HG03558 (cell line): ENCODE results near the gene EXT2.

Experiments used
- ATAC-seq: cut with Tn5 transposase; IDR thresholded peaks from one replicate; pipeline ENCODE4 v1.9.1; 2021; ENCODE audit warnings: moderate number of reproducible peaks; ENCODE audit not compliant: unreplicated experiment; ENCODE audit errors: extremely low read depth

The EXT2 gene

GRCh38 chr11:44083906-44084305 lies 11.6 kb upstream of the EXT2 start:
- no peak for ATAC-seq

GRCh38 chr11:44085330-44085729 lies 10.1 kb upstream of the EXT2 start:
- no peak for ATAC-seq

- no peak for ATAC-seq
Observed at GRCh38 chr11:44088377-44088776, 7.1 kb upstream of the EXT2 start.

- ATAC-seq, result no peak
Observed at GRCh38 chr11:44088871-44089270, 6.6 kb upstream of the EXT2 start.

- no peak for ATAC-seq
Observed at GRCh38 chr11:44090539-44090938, 4.9 kb upstream of the EXT2 start.

- ATAC-seq, result no peak
Observed at GRCh38 chr11:44094260-44094868, 1.1 kb upstream of the EXT2 start.

GRCh38 chr11:44096360-44097185 lies 1.1 kb downstream of the EXT2 start:
- ATAC-seq, result no peak

GRCh38 chr11:44097821-44098220 lies 2.3 kb downstream of the EXT2 start:
- no peak for ATAC-seq

- ATAC-seq, result no peak
Observed at GRCh38 chr11:44101098-44101497, 5.6 kb downstream of the EXT2 start.

- no peak for ATAC-seq
Observed at GRCh38 chr11:44104481-44105294, 9.2 kb downstream of the EXT2 start.

GRCh38 chr11:44108260-44108659 lies 12.8 kb downstream of the EXT2 start:
- no peak for ATAC-seq

- ATAC-seq, result peak; percentile 55
Observed at GRCh38 chr11:44110231-44110679, 14.8 kb downstream of the EXT2 start.

- no peak for ATAC-seq
Observed at GRCh38 chr11:44112091-44112821, 16.8 kb downstream of the EXT2 start.

- ATAC-seq, result no peak
Observed at GRCh38 chr11:44113018-44113417, 17.5 kb downstream of the EXT2 start.

GRCh38 chr11:44113572-44113971 lies 18.1 kb downstream of the EXT2 start:
- no peak for ATAC-seq

- ATAC-seq, result no peak
Observed at GRCh38 chr11:44116234-44116830, 20.9 kb downstream of the EXT2 start.

GRCh38 chr11:44120169-44120568 lies 24.7 kb downstream of the EXT2 start:
- no peak for ATAC-seq

GRCh38 chr11:44125598-44125997 lies 30.1 kb downstream of the EXT2 start:
- no peak for ATAC-seq

- ATAC-seq, result no peak
Observed at GRCh38 chr11:44126304-44126703, 30.8 kb downstream of the EXT2 start.

GRCh38 chr11:44127130-44127529 lies 31.7 kb downstream of the EXT2 start:
- no peak for ATAC-seq
